ENCODE data around the gene INHBA.

- TF ChIP-seq CTCF (IDR thresholded peaks at IDR 0.05; ENCODE audit: low read length): no peak
- no peak for TF ChIP-seq EZH2 (optimal IDR thresholded peaks at IDR 0.05; ENCODE audit: low read depth, low read length)
- TF ChIP-seq EZH2phosphoT487 (IDR thresholded peaks at IDR 0.05; ENCODE audit: low read length): no peak
Observed at GRCh38 chr7:41710838-41711237, 7.9 kb upstream of the INHBA start.
